ENCODE data around the gene KCNQ1.

The KCNQ1 gene

DNA sequence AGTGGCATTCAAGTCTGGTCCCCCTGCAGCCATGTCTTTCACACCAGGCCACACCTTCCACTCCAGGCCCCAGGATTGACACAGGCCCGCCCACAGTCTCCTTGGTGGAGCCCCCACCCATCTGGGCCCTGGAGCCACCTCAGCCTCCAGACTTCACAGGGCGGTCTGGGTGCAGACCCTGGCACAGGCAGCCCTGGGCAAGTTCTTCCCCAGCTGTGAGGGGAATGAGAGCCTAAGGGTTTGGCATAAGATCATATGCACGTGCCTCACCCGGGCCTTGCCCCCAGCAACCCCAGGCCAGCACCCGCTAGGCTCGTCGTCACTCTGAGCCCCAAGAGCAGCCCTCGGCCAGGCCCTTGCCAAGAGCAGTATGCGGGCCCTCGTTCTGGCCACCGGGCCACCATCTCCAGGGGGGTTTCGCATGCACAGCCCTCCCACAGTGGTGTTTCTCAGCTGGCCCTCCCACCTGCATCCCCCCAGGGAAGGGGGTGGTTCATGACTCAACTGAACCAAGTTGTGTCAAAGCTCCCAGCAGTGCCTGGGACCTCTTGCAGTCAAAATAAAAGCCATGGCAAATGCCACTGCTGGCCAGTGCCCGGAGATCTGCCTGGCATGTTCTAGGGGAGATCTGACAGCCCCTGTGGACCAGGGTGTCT lies 325.4 kb downstream of the KCNQ1 start:
- DNase-seq, result no peak

DNA sequence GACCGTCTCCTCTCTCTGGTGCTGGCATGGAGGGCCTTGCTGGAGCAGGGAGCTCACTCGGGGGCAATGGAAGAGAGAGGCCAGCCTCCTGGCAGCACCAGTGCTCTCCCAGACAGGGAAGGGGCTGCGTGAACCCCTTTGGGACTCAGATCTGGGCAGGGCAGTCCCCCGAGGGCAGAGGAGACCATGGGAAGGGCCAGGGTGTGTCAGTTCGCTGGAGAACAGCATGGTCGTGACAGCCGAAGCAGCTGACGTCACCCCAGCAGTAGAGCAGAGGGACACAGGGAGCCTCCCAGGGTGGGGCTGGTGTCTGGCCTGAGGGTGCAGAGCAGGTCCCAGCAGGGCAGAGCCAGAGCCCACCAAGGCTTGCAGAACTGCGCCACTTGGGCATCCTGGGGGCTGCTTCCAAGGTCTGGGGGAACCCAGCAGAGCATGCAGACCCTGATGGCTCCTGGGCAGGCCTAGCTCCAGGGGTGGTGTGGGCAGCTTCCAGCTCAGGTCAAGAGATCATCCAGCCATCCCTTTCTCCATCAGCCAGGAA lies 326.0 kb downstream of the KCNQ1 start:
- no peak for DNase-seq

DNA sequence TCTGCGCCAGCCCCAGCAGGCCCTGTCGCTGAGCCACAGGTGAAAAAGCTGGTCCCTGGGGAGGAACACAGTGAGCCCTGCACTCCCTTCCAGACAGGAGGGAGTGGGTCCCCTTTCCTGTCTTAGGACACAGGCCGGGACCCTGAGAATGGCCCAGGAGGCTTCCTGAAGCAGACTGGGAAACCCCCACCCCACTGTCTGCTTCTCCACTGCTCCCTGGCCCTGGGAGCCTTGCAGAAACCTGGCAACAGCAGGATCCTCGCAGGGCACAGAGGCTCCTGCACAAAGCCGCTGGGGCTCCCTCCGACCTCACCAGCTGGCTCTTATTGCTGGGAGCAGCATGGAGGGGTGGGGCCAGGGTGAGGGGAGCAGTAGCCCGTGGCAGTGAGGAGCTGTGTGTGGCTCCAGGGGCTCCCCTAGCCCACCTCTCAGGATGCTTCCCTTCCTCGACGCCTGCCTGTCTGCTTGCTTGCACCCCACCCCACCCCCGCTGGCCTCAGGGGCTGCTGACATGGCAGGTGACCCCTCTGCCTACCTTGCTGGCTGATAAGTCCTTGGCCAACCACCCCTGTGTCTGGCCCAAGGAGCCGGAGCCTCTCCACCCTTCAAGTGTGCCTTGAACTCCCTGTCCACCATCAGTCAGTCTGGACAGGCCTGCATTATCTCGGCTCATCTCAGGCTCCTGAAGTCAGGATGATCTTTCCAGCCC lies 327.1 kb downstream of the KCNQ1 start:
- no peak for DNase-seq

DNA sequence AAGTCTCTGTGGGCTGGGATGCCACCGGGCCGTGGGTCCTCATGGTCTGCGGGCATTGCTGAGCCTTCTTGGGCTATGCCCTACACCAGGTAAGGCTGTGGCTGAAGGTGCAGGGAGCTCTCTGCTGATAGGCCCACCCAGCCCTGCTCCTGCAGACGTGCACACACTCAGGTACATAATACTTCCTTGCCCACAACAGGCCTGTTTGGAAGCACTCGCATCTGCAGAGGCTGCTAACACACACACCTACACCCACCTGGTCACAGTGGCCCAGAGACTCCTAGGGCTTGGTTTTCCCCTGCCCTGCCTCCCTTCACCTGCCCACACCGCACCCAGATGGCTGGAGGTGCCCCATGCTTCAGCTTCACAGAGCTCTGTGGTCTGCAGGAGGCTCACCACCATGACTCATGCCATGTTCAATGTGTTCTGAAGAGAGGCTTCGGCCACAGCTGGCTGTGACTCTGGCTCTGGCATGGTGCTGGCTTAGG lies 327.8 kb downstream of the KCNQ1 start:
- no peak for DNase-seq

DNA sequence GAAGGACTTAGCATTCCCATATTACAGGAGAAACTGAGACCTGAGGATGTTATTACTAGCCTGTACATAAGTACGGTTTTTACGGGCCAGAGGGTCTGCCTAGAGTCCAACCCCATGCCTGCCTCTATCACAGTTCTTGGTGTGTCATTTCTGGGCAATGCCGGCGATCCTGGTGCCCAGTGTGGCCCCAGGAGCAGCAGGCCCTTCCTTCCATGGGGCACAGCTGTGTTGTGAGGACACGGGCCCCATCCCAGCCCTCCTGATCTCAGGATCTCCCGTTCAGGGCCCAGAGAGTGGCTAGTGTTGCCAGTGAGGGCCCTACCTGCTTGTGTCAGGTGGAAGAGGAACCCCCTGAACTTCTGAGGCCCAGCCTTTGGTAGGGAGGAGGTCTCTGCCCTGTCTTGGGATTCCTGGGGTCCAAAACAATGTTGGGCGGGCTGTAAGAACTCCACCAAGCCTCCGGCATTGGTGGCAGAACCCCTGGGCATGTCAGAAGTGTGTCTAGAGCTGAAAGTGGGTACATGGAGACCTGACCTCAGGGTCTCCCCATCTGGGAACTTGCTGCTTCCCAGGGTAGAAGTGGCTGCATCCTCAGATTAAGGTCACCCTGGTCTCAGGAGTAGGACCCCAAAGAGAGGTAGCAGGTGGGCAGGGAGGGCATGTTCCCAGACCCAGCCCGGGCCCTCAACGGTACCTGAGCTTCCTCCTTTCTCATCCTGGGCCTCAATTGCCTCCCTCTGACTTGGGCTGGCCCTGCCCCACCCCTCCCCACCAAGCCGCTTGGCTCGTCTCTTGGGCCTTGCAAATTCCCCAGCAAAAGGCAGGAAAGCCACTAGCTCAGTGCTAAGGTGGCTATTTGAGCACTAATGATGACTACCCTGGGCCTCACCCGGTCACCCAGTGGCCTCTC lies 329.6 kb downstream of the KCNQ1 start:
- DNase-seq, result no peak

DNA sequence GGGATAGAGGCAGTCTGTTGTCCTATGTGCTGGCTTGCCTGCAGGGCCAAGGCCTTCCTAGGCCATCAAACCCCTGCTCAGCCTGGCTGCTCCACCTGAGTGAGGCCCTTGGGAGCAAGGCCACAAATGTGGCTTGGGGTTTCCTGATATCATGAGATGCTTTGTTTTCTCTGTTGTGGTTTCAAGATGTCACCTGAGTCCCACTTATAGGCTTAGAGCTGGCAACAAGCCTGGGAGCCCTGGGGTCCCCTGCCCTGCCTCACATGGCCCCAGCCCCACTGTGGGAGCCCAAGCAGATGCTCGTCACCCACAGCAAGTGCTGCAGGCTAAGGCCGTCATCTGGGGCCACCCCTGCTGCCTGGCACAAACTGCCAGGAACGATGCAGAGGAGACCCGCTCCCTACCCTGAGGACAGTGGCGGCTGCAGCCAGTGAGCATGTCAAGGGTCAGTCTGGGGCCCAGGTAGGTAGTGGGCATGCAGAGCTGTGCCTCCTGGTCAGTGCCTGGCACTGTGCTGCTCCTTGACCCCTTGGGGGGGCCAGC lies 330.3 kb downstream of the KCNQ1 start:
- no peak for DNase-seq

DNA sequence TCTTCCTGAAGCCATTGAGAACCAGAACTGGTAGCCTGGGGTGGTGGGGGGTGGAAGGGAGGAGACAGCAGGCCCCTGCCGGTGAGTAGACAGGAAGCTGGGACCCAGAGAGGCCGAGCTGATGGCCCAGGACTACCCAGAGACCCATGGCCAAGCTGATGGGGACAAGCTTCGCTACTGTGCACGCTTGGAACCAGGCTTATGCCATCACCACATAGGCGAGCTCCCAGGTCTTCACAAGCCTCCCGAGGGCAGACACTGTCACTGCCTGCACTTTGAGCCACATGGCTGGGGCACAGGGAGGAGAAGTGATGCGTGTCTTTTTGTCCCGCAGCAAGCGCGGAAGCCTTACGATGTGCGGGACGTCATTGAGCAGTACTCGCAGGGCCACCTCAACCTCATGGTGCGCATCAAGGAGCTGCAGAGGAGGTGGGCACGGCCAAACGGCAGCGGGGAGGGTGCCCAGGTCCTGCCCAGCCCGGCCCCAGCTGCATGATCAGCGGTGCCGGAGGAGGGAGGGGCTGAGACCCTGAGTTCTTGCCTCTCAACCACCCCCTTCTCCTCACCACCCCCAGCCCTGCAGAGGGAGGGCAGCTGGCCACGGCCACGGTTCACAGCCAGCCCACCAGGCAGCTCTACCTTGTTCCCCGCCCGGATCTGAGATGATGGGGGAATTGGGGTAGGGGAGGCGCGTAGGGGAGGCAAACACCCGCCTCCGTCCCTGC lies 331.0 kb downstream of the KCNQ1 start:
- DNase-seq, result no peak

DNA sequence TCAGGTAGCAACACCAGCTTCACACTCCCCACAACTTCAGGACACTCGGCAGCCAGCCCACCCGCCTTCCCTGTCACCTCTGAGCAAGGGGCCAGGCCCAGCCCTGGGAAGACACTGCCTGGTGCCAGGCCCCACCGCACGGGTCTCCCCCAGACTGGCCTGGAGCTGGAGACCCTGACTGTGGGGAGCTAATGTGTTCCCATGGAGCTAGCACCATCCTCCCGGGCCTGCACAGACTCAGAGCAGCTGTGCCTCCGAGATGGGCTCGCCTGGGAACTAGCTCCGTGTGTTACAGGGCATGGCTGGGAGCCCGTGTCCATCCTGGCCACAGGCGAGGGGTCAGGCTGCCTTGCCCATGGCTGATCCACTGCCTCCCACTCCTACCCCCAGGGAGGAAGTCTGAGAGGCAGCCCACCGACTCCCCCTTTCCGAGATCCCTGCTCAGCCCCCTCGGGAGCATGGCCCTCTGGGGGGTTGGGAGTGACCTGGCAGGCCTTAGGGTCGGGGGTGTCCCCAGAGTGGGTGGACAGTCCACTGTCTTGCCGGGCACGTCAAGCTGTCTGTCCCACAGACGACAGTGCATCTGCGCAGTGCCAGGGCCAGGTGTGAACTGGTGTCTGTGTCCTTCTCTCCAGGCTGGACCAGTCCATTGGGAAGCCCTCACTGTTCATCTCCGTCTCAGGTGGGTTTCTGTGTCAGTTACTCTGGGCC lies 331.7 kb downstream of the KCNQ1 start:
- DNase-seq, result no peak

DNA sequence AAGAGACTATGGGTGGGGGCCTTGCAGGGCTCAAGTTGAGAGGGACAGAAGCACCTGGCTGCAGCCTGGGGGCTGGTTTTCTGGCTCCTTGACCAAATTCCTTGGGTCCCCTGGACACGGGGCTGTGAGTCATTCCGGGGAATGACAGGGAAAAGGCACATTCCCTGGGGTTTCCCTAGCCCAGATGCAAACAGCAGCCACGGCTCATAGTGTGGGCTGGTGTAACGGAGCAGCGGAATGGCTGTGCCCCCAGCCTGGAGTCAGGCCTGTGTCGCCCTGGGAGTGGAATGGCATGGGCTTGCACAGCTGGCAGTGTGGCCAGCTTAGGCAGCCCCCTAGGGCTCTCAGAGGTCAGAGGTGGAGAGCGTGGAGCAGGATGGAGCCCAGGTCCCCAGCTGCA lies 332.6 kb downstream of the KCNQ1 start:
- DNase-seq, result no peak

DNA sequence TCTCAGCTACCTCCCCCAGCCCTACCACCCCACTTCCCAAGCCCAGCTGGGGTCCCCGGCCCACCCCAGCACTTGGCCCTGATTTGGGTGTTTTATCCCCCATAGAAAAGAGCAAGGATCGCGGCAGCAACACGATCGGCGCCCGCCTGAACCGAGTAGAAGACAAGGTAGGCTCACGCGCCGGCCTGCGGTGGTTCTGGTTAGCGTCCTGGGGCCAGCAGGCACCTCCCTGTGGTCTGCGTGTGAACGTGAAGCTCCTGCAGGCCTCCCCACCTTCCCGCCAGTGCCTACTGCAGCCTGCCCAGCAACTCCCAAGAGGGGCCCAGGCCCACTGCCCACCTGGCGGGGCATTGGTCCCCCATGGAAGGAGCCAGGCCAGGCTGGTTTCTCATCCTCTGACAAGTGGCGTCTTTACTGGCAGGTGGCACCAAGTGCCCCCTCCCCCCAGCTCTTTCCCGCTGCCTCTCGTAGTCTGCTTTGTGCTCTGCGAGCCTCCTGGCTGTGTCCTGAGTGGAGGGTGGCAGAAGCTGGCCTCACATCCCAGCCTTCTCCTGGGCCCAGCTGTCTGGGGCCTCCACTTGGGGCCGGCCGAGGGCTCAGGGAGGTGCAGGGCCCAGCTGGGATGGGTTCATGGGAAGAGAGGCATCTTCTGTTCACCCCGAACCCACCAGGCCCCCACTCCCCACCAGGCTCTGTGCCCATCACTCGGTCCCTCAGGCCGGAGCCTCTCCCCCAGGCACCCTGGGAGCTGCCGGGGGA lies 333.2 kb downstream of the KCNQ1 start:
- no peak for DNase-seq

DNA sequence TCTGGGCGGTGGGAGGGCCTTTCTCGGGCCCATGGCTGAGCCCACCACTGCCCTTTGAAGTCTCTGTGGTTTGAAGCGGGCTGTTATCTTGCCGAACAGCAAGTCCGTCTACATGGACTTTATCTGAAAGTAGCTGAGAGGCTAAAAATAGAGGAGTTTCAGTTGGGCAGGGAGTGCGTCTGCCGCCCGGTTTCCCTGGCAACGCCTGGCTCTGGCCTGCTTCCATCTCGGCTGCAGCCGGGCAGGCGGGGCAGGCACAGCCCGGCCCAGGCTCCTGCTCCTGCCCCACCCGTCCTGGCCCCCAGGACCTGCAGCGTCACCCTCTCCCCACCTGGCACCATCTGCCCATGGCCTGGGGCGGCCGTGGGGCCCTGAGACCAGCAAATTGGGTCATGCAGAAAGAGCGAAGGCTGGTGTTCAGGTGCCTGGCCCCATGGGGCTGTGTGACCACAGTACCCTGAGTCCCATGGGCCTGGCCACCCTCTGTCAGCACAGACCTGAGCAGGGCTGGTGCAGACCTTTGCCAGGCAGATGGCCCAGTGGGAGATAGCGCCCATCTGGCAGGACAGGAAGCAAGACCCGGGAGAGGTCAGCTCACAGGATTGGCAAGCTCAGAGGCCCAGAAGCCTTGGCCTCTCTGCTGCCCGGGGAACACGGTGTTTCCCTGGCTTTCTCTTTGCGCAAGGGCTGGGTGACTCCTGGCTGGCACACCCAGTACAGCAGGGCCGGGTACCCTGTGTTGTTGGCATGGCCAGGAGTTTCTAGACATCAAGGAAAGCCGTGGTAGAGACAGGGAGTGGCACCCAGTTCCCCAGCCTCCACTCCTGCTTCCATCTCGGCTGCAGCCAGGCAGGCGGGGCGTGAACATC lies 334.1 kb downstream of the KCNQ1 start:
- peak in 12 of 14 donors; percentile 47 to 92 (median 70) for DNase-seq

DNA sequence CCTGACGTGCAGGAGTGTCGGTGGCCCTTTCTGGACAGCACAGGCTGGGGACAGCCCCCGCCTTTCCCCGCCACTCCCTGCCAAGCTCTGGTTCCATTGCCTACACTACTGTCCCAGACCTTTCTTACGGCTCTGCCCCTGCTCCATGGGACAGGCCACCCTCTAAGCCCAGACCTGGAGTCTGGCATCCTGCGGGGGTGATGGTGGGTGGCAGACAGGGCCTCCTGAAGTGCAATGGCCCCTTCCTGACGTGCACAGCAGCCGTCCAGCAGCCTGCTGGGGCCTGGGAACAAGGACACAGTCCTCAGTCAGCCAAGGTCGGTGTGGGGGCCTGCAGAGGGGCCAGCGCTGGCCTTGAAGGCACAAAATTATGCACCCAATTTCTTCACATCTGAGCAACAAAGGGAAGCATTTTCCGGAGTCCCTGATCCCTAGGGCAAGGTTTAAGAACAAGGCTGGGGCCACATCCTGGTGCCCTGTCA lies 334.7 kb downstream of the KCNQ1 start:
- no peak for DNase-seq

DNA sequence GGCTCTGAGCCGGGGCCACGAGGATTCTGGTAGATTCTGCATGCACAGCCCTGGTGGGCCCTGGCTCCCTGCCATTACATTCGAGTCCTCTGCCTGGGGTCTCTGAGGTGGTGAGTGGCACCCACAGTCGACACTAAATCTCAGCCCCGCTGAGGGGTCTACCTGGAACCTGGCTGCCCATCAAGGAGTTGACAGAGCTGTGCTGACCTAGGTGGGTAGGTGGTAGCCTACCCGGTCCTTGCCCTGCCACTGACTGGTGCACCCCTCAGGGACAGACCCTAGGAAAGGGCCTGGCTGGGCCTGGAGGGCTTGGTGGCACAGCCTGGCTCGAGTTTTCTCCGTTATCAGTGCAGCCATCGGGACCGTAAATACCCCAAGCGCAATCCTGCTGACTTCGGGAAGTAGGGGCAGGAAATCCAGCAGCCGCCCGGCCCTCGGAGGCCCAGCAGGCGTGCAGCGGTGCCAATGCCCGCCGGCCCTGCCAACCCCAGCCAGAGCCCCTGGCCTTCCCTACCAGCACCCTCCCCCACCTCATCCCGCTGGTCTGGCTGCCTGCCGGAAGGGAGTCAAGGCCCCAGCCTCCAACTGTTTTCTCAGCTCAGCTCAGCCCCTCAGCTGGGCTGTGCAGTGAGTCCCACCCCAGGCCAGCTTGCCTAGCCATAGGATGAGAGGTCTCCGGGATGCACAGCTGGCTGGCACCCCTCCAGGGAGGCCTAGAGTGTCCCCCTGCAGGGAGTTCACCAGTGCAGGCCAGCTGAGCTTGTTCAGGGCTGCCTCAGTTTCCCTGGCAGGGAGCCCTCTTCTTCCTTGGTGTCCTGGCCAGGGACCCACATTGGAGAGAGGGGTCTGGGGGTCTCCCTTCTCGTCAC lies 335.4 kb downstream of the KCNQ1 start:
- no peak for DNase-seq

DNA sequence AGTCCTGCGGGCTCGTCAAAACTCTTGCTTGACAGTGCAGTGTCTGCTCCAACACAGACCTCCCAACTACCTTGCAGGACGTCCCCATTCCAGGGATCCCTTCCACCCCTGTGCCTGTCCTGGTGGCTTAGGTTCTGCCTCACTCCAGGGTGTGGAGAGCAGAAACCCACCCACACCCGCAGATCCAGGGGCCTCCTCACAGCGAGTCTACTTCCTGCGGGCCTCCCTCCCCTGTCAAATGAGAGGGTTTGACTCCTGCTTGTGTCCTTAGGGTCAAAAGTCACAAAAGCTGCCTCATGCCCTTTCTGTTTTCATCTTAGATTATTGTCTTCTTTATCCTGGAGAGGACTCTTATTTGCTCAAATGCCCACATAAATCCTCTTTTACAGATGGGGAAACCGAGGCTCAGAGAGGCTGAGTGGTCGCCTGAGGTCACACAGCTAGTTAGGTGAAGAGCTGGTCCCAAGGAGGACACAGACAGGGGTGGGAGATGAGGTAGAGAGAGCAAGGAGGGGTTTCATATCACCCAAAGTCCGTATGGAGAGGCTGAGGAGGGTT lies 336.1 kb downstream of the KCNQ1 start:
- no peak for DNase-seq

DNA sequence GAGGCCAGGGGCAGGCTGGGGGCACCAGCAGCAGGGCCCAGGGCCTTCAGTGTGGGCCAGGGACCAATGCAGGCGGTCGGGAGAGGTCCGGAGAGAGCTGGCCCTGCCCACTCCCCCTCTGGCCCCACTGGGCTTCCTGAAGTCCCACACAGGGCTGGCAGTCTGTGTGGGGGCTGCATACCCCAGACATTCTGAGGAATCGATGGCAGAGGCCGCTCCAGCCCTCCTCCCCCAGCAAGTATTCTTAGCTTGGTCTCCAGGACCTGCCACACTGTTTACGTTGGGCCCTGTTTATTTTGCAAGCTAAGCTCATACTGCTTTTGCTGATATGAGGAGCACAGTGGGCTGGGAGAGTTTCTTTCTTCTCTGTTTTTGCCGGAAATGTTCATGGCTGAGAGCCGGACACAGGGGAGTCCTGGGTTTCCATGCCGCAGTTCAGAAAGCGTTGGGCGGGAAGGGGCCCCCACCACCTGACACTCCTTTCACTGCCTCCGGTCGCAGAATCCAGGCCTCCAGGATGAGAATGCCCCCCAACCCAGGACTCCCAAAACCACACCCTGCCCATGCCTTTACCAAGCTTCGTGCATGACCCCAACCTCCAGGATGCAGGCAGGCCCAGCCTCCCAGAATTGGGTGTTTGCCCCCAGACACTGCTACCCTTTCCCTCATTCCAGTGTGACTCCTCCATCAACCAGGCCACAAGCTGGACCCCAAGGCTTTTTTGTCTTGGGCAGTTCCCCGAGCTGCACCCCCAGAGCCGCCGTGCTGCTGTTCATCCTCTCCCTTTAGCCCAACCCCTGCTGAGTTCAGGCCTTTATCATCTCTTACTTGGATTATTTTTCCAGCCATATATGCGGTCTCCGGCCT lies 336.8 kb downstream of the KCNQ1 start:
- DNase-seq, result no peak

DNA sequence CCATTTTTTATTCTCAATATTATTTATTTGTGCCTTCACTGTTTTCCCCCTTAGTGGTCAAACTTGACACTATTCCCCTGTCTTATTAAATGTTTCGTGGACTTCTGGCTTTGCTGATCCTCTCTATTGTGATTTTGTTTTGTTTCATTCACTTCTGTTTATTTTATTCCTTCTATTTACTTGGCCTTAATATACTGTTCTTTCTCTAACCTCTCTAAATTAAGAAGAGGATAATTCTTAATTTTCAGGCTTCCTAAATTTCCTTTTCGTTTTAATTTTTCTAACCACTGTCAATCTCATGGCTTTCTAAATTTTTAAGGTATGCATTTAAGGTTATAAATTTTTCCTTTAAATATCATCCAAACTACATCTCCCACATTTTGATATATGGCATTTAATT lies 338.0 kb downstream of the KCNQ1 start:
- DNase-seq, result no peak

DNA sequence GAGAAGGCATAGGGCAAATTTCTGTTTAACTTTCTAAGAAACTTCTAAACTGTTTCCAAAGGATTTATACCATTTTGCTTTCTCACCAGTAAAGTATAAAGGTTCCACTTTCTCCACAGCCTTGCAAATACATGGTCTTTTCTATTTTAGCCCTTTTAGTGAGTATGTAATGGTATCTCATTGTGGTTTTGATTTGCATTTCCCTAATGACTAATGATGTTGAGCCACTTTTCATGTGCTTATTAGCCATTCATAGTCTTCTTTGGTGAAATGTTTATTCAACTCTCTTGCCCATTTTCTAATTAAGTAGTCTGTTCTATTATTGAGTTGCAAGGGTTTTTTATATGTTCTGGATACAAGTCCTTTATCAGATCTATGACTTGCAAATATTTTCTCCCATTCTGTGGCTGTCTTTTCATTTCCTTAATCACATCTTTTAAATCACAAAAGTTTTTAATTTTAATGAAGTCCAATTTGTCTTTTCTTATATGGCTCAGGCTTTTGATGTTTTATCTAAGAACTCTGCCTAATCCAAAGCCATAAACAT lies 338.8 kb downstream of the KCNQ1 start:
- DNase-seq, result no peak

All from C1 segment of cervical spinal cord (tissue), 14 donors.